Limb (tissue), 2 donors: Measurements from ENCODE around the gene PRRC2C.
"Not testable (repeated sequence)": the region's sequence is repeated elsewhere in the genome, so short reads cannot be mapped to it uniquely, and the experiment has no call there.

Experiments
- DNase-seq, 2 donors: peaks; one replicate each; pipeline ENCODE4 v3.0.0-alpha.2; 2016; ENCODE audit errors: extremely low spot score in 2 of 2

PRRC2C gene

GRCh38 chr1:171500304-171500703, 15.0 kb downstream of the PRRC2C start:
- DNase-seq, result no peak

- DNase-seq, result no peak
These were observed 15.5 kb downstream of the PRRC2C start for GRCh38 chr1:171500803-171501202.

DNA sequence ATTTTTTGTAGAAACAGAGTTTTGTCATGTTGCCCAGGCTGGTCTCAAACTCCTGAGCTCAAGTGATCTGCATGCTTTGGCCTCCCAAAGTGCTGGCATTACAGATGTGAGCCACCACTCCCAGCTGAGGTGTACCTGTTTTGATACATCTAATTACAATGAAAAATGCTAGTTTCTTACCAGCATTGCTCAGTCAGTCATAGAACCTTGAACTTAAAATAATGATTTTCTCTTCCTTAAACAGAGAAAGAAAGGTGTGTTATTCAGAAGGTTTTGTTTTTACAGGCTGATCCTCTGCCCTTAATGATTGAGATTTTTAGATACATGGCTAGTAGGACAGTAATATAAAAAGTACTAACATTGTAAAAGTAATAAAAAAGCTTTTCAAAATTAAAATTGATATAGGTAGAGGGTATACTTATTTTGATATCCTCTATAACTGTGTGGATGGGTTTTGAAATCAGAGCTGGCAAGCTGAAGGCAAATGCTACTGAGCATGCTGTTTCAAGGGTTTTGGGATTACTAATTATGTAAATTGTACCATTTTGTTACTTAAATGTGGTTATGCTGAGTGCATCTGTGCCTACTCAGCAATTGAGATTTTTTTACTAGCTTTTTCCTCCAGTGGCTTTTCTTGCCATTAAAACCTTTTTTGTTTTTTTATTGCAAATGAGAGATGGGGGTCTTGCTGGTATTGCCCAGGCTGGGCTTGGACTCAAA, 16.1 kb downstream of the PRRC2C start:
- DNase-seq, result no peak

- no peak for DNase-seq
These were observed 21.4 kb downstream of the PRRC2C start for GRCh38 chr1:171506525-171507304.

DNA sequence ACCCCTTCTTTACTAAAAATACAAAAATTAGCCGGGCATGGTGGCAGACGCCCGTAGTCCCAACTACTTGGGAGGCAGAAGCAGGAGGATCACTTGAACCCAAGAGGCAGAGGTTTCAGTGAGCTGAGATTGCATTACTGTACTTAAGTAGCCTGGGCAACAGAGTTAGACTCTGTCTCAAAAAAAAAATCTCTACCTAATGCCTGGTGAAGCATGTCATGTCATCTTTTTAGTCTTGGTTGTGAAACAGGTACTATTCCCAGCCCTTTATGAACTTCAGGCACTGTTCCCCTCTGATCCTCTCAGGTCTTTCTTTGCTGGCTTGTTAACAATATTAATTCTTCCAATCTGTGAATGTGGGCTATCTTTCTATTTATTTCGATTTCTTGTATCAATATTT, 22.1 kb downstream of the PRRC2C start:
- DNase-seq, result no peak

DNA sequence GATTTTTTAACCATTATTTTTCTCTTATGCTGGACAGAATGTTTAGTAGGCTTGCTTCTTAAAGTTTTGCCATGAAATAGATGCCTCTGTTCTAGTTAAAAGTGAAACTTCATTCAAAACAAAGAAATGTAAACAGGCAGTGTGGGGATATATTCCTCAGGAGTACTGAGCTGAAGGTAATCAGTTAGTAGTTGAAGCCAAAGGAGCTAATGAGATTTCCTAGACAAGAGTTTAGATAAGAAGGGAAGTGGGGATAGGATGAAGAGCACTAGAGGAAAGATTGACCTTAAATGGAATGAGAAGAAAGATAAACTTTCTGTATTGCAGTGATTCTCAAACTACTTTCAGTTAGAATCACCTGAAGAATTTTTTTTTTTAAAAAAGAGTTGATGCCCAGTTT, 23.9 kb downstream of the PRRC2C start:
- DNase-seq, result no peak

- no peak for DNase-seq
These were observed 28.4 kb downstream of the PRRC2C start for GRCh38 chr1:171513743-171514142.

- DNase-seq, result no peak
These were observed 30.0 kb downstream of the PRRC2C start for GRCh38 chr1:171515299-171515698.

- no peak for DNase-seq
These were observed 30.4 kb downstream of the PRRC2C start for GRCh38 chr1:171515741-171516140.

DNA sequence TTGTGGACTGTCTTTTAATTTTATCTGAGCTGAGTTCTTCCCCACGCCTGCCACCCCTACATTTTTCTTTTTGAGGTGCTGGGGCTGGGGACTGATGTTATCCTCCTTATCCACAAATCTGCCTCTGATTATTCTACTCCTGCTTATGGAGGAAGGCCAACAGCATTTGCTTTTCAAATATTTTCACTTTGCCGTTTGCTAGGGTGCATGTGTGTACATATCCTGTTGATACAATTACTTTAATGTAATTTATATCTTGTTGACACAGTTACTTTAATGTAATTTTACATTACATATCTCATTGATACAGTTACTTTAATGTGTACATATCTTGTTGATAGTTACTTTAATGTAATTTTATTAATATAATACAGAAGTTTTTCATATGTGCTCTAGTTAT, 36.2 kb downstream of the PRRC2C start:
- no peak for DNase-seq

DNA sequence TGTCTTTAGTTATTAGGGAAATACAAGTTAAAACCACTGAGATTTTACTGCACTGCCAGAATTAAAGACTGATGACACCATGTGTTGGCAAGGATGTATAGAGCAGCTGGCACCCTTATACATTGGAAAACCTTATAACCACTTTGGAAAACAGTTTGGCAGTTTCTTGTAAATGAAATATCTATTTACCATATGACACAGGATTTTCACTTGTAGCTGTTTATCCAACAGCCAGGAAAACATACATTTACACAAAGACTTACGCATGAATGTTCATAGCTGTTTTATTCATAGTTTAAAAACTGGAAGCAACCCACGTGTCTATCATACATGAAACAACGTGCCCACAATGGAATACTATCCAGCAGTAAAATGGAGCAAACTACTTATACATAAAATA, 45.3 kb downstream of the PRRC2C start:
- no peak for DNase-seq

- no peak for DNase-seq
These were observed 47.2 kb downstream of the PRRC2C start for GRCh38 chr1:171532520-171532919.

GRCh38 chr1:171545523-171545922, 60.2 kb downstream of the PRRC2C start:
- no peak for DNase-seq

DNA sequence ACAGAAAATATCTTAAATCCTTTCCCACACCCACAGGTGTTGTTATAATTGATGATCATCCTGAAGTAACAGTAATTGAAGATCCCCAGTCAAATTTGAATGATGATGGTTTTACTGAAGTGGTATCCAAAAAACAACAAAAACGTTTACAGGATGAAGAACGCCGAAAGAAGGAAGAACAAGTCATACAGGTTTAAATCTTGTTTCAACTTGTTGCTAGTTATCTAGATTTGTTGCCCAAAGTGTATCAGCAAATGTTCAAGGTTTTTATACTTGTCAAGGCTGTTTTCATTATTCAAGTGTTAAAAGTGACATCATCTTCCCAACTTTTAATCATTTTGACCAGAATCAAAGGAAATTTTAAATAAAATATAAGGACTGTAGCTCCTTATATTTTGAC, 64.7 kb downstream of the PRRC2C start:
- DNase-seq, result no peak

DNA sequence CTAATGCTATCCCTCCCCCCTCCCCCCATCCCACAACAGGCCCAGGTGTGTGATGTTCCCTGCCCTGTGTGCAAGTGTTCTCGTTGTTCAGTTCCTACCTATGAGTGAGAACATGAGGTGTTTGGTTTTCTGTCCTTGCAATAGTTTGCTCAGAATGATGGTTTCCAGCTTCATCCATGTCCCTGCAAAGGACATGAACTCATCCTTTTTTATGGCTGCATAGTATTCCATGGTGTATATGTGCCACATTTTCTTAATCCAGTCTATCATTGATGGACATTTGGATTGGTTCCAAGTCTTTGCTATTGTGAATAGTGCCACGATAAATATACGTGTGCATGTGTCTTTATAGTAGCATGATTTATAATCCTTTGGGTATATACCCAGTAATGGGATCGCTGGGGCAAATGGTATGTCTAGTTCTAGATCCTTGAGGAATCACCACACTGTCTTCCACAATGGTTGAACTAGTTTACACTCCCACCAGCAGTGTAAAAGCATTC, 65.3 kb downstream of the PRRC2C start:
- not testable (repeated sequence) for DNase-seq

DNA sequence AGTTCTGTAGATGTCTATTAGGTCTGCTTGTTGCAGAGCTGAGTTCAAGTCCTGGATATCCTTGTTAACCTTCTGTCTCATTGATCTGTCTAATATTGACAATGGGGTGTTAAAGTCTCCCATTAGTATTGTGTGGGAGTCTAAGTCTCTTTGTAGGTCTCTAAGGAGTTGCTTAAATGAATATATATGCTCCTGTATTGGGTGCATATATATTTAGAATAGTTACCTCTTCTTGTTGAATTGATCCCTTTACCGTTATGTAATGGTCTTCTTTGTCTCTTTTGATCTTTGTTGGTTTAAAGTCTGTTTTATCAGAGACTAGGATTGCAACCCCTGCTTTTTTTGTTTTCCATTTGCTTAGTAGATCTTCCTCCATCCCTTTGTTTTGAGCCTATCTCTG, 68.6 kb downstream of the PRRC2C start:
- DNase-seq, result not testable (repeated sequence)

- no peak for DNase-seq
These were observed 78.3 kb downstream of the PRRC2C start for GRCh38 chr1:171563675-171564074.

DNA sequence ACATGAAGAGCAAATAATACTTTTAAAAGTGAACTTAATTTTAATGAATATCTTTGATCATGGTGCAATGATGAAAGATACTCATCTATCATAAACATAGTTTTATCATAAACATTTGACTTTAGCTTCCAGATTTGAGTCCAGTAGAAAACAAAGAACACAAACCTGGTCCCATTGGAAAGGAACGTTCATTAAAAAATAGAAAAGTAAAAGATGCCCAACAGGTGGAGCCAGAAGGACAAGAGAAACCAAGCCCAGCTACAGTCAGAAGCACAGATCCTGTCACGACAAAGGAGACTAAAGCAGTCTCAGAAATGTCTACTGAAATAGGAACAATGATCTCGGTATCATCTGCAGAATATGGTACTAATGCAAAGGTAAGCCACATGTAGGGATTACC, 81.1 kb downstream of the PRRC2C start:
- no peak for DNase-seq

- no peak for DNase-seq
These were observed 85.0 kb downstream of the PRRC2C start for GRCh38 chr1:171570295-171570694.

DNA sequence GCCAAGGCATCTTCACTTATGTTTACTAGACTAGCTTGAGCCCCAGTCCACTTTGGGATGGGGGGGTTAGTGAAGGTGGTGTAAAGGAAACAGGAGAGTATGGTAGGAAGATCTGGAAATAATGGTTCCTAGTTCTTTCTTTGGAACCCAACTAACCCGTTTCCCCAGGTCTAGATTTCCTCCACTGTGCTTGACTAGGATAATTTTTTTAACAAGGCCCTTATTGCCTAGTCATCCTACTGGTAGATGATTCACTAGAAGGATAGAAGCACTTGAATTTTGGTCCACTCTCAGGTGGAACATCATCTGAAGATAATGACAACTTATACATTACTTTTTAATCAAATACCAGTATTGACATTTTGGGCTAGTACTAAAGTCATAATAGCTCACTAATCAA, 90.8 kb downstream of the PRRC2C start:
- DNase-seq, result no peak

- DNase-seq, result no peak
These were observed 95.9 kb downstream of the PRRC2C start for GRCh38 chr1:171581226-171581625.

DNA sequence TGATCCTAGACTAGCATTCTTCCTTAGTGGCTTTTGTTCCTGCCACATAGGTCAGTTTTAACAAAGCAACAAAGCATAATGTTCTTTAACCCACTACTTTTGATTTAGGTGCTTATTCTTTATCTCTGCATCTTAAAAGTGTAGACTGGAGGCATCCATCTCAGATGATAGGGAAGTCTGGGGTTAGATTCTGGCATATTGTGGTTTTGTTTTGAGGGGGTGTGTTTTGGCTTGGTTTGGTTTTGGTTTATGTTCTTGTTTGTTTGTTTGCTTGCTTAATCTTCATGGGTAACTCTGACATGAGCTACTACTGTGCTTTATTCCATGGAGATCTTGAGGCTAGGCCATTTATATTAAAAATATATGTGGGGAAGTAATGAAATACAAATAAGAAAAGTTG, 96.4 kb downstream of the PRRC2C start:
- no peak for DNase-seq

- no peak for DNase-seq
These were observed 97.3 kb downstream of the PRRC2C start for GRCh38 chr1:171582589-171582988.
